Putamen (tissue), 1 donor: ENCODE measurements around the gene ELAPOR2.
"Not testable (repeated sequence)": the region's sequence is repeated elsewhere in the genome, so short reads cannot be mapped to it uniquely, and the experiment has no call there.

Source experiments
- DNase-seq: peaks from one replicate; pipeline ENCODE4 v3.0.0-alpha.2; 2016; ENCODE audit warnings: low spot score

ELAPOR2 gene

GRCh38 chr7:87059525-87060287 is at the start of gene ELAPOR2:
ELAPOR2 (minus strand) TSS chr7:87059654; CDS start chr7:87059513, 141 bp downstream.
- peak; percentile 89 for DNase-seq

- no peak for DNase-seq
These were observed 48.7 kb upstream of the ELAPOR2 start for GRCh38 chr7:87107949-87108776.

- DNase-seq, result peak; percentile 16
These were observed 47.6 kb upstream of the ELAPOR2 start for GRCh38 chr7:87106974-87107612.

DNA sequence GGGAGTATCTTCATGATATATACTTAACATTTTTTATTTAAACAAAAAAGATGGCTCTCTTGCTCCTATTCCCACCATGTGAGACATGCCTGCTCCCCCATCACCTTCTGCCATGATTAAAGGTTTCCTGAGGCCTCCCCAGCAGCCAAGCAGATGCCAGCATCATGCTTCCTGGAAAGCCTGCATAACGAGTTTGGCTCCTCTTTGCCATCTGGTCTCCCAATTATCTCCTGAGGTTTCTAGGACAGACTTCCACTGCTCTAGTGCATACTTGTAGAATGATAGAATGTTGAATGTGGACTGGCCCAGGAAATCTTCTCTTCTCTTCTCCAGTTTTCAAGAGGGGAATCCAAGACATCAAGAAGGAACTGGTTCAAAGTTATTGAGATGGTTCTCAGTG is 45.9 kb upstream of the ELAPOR2 start:
- DNase-seq, result no peak

DNA sequence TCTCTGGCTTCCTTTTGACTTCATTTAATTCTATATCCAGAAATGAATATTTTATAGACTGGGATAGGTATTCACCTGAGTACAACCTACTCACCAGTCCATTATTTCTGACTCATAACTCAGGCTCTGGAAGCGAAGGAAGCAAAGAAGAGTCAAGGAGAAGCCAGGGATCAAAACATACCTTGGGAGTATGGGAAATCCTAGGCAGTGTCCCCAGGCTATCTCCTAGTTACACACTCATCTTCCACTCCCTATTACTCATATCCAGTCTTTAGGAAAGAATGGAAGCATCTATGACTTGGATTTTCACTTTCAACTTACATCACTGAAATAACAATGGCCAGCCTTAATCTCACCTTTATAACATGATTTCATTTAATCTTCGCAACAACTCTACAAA is 40.9 kb upstream of the ELAPOR2 start:
- DNase-seq, result no peak

DNA sequence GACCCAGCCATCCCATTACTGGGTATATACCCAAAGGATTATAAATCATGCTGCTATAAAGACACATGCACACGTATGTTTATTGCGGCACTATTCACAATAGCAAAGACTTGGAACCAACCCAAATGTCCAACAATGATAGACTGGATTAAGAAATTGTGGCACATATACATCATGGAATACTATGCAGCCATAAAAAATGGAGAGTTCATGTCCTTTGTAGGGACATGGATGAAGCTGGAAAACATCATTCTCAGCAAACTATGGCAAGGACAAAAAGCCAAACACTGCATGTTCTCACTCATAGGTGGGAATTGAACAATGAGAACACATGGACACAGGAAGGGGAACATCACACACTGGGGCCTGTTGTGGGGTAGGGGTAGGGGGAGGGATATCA is 37.9 kb upstream of the ELAPOR2 start:
- DNase-seq, result not testable (repeated sequence)

- DNase-seq, result no peak
These were observed 34.9 kb upstream of the ELAPOR2 start for GRCh38 chr7:87094322-87094721.

DNA sequence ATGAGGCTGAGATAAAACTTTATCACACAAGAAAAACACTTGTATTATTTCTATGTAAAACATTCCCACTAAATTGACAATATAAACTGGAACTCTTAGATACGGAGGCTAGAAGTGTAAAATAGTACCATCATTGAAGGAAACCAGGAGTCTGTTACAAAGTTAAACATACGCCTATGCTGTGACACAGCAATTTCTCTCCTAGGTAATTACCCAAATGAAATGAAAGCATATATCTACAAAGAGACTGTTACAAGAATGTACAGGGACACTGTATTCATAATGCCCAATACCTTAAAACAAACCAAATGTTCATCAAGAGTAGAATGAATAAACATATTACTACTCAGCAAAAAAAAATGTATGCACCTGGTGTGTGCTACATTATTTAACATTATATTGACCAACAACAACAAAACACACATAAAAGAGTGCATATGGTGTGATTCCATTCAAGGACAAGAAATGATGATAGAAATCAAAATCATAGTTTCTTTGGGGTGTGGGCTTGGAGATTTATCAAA is 33.2 kb upstream of the ELAPOR2 start:
- DNase-seq, result no peak

- no peak for DNase-seq
These were observed 32.1 kb upstream of the ELAPOR2 start for GRCh38 chr7:87091487-87092066.

GRCh38 chr7:87083865-87084519 is 24.5 kb upstream of the ELAPOR2 start:
- no peak for DNase-seq

GRCh38 chr7:87082675-87083074 is 23.2 kb upstream of the ELAPOR2 start:
- DNase-seq, result no peak

DNA sequence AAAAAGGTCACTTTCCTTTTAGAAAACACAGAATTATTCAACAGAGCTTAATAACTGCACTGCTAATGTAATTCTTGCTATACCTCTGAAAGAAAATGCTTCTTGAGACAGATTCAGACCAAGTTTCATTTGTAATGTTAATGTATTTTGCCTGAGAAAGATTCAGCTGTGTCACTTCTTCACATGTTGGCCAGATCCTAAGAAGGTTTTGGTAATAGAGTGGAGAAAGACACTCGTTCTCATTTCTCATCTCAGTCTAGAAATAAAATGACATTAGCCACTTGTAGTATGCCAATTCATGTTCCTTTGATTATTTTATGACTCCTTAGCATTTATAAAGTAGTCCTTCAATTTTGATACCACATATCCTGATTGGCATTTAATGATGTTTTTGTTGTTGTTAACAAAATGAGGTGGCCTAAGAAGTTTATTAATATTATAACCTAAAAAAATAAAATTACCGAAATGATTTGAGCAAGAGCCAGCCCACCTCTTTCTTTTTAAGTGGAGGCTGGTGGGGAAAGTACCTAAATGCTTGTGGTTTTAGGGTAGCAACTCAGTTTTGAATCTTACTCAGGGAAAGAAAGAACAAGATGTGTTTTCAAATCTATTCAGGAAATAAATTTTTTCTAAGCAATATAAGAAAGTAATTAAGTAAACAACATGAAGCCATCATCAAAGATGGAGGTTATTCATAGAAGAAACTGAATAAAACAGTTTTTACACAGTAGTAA is 16.4 kb upstream of the ELAPOR2 start:
- DNase-seq, result no peak

DNA sequence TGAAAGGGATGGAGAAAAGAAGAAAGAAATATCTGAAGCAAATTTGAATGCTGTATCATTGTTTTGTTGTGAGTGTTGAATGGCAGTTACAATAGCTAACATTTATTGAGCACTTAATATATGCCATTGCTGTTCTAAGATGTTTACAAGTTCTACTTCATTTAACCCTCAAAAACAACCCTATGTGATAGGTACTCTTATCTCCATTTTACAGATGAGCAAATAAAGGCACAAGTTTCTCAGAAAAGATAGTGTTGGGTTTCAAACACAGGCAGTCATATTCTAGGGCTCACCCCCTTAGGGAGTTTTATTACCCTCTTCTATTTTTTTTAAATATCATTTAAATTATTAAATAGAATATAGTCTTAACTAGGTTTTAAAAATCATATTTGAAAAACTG is 8.3 kb upstream of the ELAPOR2 start:
- DNase-seq, result no peak

DNA sequence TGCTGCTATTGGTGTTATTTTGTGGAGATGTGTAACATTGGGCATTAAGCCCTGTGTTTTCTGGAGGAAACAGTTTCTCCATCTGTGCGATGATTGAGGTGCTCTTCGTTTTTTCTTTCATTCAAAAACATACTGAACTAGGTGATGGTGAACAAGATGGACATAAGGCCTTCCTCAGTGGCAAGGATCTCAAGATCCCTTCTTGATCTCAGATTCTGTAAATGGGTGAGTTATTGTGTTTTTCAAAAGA is 759 bp upstream of the ELAPOR2 start:
- DNase-seq, result no peak

DNA sequence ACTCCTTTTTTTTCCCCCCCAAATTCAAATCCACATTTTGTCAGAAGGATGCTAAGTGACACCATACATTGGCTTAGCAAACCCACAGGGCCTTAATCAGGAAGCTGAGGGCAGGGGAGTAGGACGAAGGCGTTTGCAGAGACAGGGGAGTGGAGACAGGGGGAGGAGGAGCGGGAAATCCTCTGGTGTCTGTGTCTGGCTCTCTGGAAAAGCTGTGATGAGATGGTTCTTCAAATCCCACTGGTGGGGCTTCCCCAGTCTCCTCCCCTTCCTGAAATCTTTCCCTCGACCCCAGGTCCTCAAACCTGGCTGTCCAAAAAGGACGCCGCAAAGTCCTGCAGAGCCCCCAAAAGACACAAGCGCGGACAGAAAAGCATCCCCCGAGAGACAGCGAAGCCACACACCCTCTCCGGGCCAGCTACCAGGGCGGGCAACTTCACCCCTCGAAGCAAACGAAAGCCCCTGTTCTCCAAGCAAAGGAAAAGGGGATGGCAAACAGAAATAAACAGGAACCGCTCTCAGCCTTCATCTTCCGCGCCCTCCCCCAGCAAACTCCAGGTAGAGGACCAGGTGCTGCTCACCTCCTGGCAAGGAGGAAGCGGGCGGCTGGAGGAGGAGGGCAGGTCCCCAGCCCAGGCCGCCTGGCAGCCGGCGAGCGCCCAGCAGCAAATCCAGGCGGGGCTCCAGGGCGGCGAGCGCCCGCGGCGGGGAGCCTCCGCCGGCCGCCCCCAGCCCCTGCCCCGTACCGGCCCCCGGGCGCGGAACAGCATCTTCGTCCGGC is 520 bp downstream of the ELAPOR2 start:
- peak; percentile 31 for DNase-seq

DNA sequence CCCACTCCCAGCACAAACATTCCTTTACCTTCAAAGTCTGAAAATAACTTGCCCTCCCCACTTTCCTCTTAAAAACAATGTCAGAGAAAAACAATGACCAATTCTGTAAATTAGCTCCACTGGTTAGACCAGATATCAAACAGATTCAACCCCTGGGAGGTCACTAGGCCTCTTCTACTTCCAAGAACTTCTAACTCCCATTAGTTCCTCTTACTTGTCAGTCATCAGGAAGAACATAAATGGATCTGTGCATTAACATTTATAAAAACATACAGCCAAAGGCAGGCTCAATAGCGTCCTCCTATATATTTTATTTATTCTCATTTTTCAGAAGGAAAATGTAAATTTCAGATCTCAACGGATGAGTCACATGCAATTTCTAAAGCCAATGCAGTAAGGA is 2.2 kb downstream of the ELAPOR2 start:
- DNase-seq, result no peak

GRCh38 chr7:87056346-87056745 is 3.1 kb downstream of the ELAPOR2 start:
- no peak for DNase-seq

GRCh38 chr7:87048839-87049238 is 10.6 kb downstream of the ELAPOR2 start:
- DNase-seq, result no peak

DNA sequence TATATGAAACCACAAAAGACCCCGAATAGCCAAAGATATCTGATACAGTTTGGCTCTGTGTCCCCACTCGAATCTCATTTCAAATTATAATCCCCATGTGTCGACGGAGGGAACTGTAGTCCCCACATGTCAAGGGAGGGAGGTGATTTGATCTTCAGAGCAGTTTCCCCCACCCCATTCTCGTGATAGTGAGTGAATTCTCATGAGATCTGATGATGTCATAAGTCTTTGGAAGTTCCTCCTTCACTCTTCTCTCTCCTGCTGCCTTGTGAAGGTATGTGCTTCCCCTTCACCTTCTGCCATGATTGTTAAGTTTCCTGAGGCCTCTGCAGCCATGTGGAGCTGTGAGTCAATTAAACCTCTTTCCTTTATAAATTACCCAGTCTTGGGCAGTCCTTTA is 13.0 kb downstream of the ELAPOR2 start:
- no peak for DNase-seq

GRCh38 chr7:87044713-87045112 is 14.7 kb downstream of the ELAPOR2 start:
- not testable (repeated sequence) for DNase-seq
